C4-2B (cell line): ENCODE results near the gene ANAPC16.
"Not testable (repeated sequence)": the region's sequence is repeated elsewhere in the genome, so short reads cannot be mapped to it uniquely, and the experiment has no call there.

Experiments used
- H3K27ac ChIP-seq: fragments of 450-650 bp; 2 replicates; pipeline ENCODE4 v1.5.1; 2017
- CTCF ChIP-seq: fragments of 450-650 bp; conservative IDR thresholded peaks from 2 replicates; pipeline ENCODE4 v1.5.1; 2017; ENCODE audit warnings: mild to moderate bottlenecking
- ZFX ChIP-seq: fragments of 450-650 bp; IDR thresholded peaks from 2 replicates; pipeline ENCODE4 v1.6.1; 2017

ANAPC16 gene

GRCh38 chr10:72218726-72219125 is 2.9 kb downstream of the ANAPC16 start:
- no peak for TF ChIP-seq ZFX
- H3K27ac ChIP-seq: no peak overlapping the region

DNA sequence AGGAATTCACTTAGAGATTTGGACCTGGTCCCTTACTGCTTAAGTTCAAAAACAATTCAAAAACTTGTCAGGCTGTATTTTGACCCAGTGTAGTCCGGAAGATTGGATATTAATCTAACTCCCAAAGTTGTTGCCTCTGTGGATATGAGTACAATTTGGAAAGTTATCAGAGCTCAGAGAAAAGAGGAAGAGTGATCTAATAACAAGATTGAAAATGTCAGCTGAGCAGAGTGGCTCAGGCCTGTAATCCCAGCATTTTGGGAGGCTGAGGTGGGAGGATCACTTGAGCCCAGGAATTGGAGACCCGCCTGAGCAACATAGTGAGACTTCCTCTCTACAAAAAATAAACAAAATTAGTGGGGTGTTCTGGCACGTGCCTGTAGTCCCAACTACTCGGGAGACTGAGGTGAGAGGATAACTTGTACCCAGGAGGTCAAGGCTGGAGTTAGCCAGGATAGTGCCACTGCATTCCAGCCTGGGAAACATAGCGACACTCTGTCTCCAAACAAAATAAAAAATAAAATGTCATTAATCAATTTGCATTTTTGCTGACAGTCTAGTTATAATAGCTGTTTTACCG is 3.5 kb downstream of the ANAPC16 start:
- TF ChIP-seq ZFX (no peak), CTCF (no peak)
- no peak overlapping the region for H3K27ac ChIP-seq

- H3K27ac ChIP-seq: no peak overlapping the region
- TF ChIP-seq CTCF: no peak
- TF ChIP-seq ZFX: no peak
Measured at GRCh38 chr10:72220637-72221036, 4.8 kb downstream of the ANAPC16 start.

GRCh38 chr10:72221278-72221677 is 5.5 kb downstream of the ANAPC16 start:
- TF ChIP-seq ZFX (no peak), CTCF (no peak)
- no peak overlapping the region for H3K27ac ChIP-seq

DNA sequence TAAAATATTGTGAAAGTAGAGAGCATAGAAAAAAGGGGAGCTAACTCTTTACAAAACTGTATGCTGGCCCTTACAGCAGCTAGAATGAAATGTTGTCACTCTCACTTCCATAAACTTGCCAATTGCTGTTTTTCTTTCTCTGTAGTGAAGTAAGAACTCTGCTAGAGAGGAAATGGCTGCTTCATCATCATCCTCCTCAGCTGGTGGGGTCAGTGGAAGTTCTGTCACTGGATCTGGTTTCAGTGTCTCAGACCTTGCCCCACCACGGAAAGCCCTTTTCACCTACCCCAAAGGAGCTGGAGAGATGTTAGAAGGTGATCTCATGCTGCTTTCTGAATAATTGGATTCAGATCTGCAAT is 7.9 kb downstream of the ANAPC16 start:
- TF ChIP-seq CTCF (no peak), ZFX (no peak)
- no peak overlapping the region for H3K27ac ChIP-seq

DNA sequence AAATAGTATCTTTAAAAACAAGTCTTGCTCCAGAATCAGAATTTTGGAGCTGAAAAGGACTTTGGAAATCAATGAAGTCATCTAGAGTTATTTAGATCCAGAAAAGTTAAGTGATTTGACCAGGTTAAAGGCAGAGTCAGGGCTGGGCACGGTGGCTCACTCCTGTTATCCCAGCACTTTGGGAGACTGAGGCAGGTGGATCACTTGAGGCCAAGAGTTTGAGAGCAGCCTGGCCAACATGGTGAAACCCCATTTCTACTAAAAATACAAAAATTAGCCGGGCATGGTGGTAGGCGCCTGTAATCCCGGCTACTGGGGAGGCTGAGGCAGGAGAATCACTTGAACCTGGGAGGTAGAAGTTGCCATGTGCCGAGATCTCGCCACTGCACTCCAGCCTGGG is 8.4 kb downstream of the ANAPC16 start:
- H3K27ac ChIP-seq: not testable (repeated sequence)

- TF ChIP-seq CTCF: no peak
- no peak for TF ChIP-seq ZFX
- no peak overlapping the region for H3K27ac ChIP-seq
Measured at GRCh38 chr10:72226418-72227027, 10.7 kb downstream of the ANAPC16 start.

DNA sequence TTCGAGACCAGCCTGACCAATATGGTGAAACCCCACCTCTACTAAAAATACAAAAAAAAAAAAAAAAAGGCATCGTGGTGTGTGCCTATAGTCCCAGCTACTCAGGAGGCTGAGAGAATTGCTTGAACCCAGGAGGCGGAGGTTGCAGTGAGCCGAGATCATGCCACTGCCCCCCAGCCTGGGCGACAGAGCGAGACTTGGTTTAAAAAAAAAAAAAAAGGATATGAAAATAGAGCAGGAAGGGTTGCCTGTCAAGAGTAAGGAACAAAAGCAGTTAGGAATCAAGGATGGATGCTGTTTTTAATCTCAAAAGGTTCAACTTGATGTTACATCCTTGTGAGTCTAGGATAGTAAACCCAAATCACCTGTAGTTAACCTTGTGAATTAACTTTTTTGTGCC is 12.0 kb downstream of the ANAPC16 start:
- H3K27ac ChIP-seq: no peak overlapping the region
- no peak for TF ChIP-seq CTCF
- TF ChIP-seq ZFX: no peak
